ENCODE results near the gene SEPTIN10. TPM values are rescaled to one million over a fixed set of nuclear protein-coding genes. Genes with fewer than 3 reads are reported as not detected.

Gene SEPTIN10
- 82.5 and 99.0 TPM in 2 replicates for total RNA-seq

GRCh38 chr2:109613922-109614714 is at the start of gene SEPTIN10, which contains the start of gene SOWAHC:
SEPTIN10 (minus strand) TSS chr2:109613966; CDS start chr2:109613827, 139 bp downstream.
SOWAHC (plus strand) TSS chr2:109614364; CDS start chr2:109614490, 126 bp downstream.

Other genes starting within 250 kb of the SEPTIN10 start
- 3.6 and 5.3 TPM in 2 replicates for gene SOWAHC, start 398 bp upstream of the SEPTIN10 start, total RNA-seq
- 6.5 and 7.0 TPM in 2 replicates for gene RGPD5, start 180.3 kb upstream of the SEPTIN10 start, total RNA-seq